GM23248 (cell line): Measurements from ENCODE around the gene SFMBT2.

Source experiments
- EZH2 ChIP-seq: fragments of 200-600 bp; sonication (generic); IDR thresholded peaks from 2 replicates; pipeline ENCODE4 v1.6.1; 2018; ENCODE audit warnings: antibody characterized with exemption, mild to moderate bottlenecking; ENCODE audit not compliant: insufficient read depth, poor library complexity, severe bottlenecking
- EZH2phosphoT487 ChIP-seq: fragments of 200-600 bp; sonication (generic); IDR thresholded peaks from 2 replicates; pipeline ENCODE4 v1.6.1; 2018; ENCODE audit warnings: antibody characterized with exemption, moderate library complexity, mild to moderate bottlenecking, low read depth; ENCODE audit not compliant: insufficient read depth

DNA sequence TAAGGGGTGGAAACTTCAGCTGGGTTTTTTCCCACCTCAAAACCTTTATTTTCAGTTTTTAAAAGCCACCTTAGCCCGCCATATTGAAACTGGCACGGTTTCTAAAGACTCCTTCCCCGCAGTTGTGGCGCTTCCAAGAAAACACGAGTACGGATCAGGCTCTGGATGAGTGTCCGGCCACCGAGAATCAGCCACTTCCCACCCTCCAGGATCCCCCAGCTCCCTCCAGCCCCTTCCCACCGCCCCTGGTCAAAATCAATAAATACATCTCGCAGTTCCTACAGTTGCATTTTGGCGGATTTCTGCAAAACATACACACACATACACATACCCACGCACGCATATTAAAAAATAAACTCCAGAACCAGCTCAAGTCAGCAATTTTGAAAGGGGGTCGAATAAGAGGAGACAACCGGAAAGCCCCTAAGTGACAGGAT is 1.1 kb downstream of the SFMBT2 start:
- TF ChIP-seq EZH2 = peak; percentile 71
- TF ChIP-seq EZH2phosphoT487 = no peak
